H1 (cell line): ENCODE measurements around the gene NUP210. TPM values are rescaled to one million over a fixed set of nuclear protein-coding genes. Genes with fewer than 3 reads are reported as not detected.

Source experiments
- CTCF ChIA-PET: fragments of 300-600 bp; sonication (Branson Sonifier 250); formaldehyde crosslinking; loops from one replicate; lab custom pipeline; 2021; ENCODE audit not compliant: partially characterized antibody; lab: Charles Lee
- POLR2A ChIA-PET: fragments of 300-600 bp; sonication (Branson Sonifier 250); formaldehyde crosslinking; loops from one replicate; lab custom pipeline; 2021; ENCODE audit warnings: inconsistent platforms; ENCODE audit not compliant: partially characterized antibody; lab: Charles Lee
- DNase-seq, 2 experiments: peaks; one replicate each; pipeline versions ENCODE4 v3.0.0 to v3.0.0-alpha.2; 2010 to 2022; ENCODE audit warnings: low spot score in 2 of 2, low read depth in 1 of 2, mixed read lengths in 1 of 2
- FAIRE-seq: peaks from 2 replicates; lab custom pipeline; 2011; peaks lifted over from hg19 to GRCh38; lab: Jason Lieb, UNC
- H2AFZ ChIP-seq: 2 replicates; pipeline ENCODE4 v1.8.1; 2012; ENCODE audit warnings: low read length, inconsistent platforms
- H2AK5ac ChIP-seq: 2 replicates; pipeline ENCODE4 v1.6.1; 2013; ENCODE audit warnings: low read depth, low read length
- H2BK120ac ChIP-seq: replicated peaks from 2 replicates; pipeline ENCODE3; 2013; ENCODE audit warnings: low read depth, low read length, inconsistent platforms
- H2BK12ac ChIP-seq: 2 replicates; pipeline ENCODE4 v1.6.1; 2013; ENCODE audit warnings: low read depth, low read length
- H2BK15ac ChIP-seq: 2 replicates; pipeline ENCODE4 v1.6.1; 2013; ENCODE audit warnings: low read length
- H2BK20ac ChIP-seq: 2 replicates; pipeline ENCODE4 v1.6.1; 2013; ENCODE audit warnings: low read length
- H2BK5ac ChIP-seq: 2 replicates; pipeline ENCODE4 v1.6.1; 2013; ENCODE audit warnings: low read depth, low read length
- H3K14ac ChIP-seq: 2 replicates; pipeline ENCODE4 v1.6.1; 2013; ENCODE audit warnings: inconsistent platforms; ENCODE audit not compliant: insufficient read length
- H3K18ac ChIP-seq: 2 replicates; pipeline ENCODE4 v1.6.1; 2013; ENCODE audit warnings: low read length; ENCODE audit errors: extremely low read depth
- H3K23ac ChIP-seq: 2 replicates; pipeline ENCODE4 v1.6.1; 2013; ENCODE audit warnings: inconsistent platforms; ENCODE audit not compliant: insufficient read length
- H3K23me2 ChIP-seq: 2 replicates; pipeline ENCODE4 v1.6.1; 2013; ENCODE audit warnings: low read depth, low read length
- H3K27ac ChIP-seq: 2 replicates; pipeline ENCODE4 v1.6.1; 2011; ENCODE audit warnings: low read depth, low read length, inconsistent platforms
- H3K27me3 ChIP-seq, 4 experiments: replicated peaks in 1 of 4; 1 replicate in 1 of 4; 2 replicates in 3 of 4; pipeline versions ENCODE4 v1.6.1 to v1.8.1; 2011 to 2013; ENCODE audit warnings: low read length in 3 of 4, mild to moderate bottlenecking in 3 of 4, inconsistent platforms in 2 of 4, mixed read lengths in 2 of 4, moderate library complexity in 1 of 4; ENCODE audit not compliant: control insufficient read depth in 3 of 4, insufficient read depth in 3 of 4; ENCODE audit errors: extremely low read depth in 1 of 4
- H3K36me3 ChIP-seq, 4 experiments: 2 replicates each; pipeline versions ENCODE4 v1.6.1 to v1.8.1; 2011 to 2013; ENCODE audit warnings: mild to moderate bottlenecking in 4 of 4, low read length in 3 of 4, moderate library complexity in 2 of 4, control low read depth in 1 of 4, inconsistent platforms in 1 of 4; ENCODE audit not compliant: insufficient read depth in 4 of 4, control insufficient read depth in 2 of 4
- H3K4ac ChIP-seq: replicated peaks from 2 replicates; pipeline ENCODE3; 2013; ENCODE audit warnings: low read length, low read depth, mixed read lengths, inconsistent platforms; ENCODE audit not compliant: insufficient read length
- H3K4me1 ChIP-seq, 4 experiments: replicated peaks in 1 of 4; 1 replicate in 1 of 4; 2 replicates in 3 of 4; pipeline versions ENCODE4 v1.6.1 to v1.8.1; 2011 to 2013; ENCODE audit warnings: low read length in 3 of 4, inconsistent platforms in 2 of 4, mixed read lengths in 1 of 4; ENCODE audit not compliant: insufficient read depth in 4 of 4, control insufficient read depth in 3 of 4
- H3K4me2 ChIP-seq, 2 experiments: 2 replicates each; pipeline versions ENCODE4 v1.6.1 to v1.8.1; 2011 to 2013; ENCODE audit warnings: low read depth in 2 of 2, low read length in 2 of 2, control low read depth in 1 of 2, inconsistent platforms in 1 of 2, mild to moderate bottlenecking in 1 of 2; ENCODE audit not compliant: insufficient read depth in 1 of 2
- H3K4me3 ChIP-seq, 4 experiments: fragments of 200-600, 300-600 bp in 1 of 4; sonication (generic), shearing (Covaris generic), sonication (Bioruptor Twin) in 1 of 4; 2 replicates each; pipeline versions ENCODE4 v1.5.1 to v1.8.1; 2011 to 2016; ENCODE audit warnings: low read length in 4 of 4, low read depth in 3 of 4, control low read depth in 2 of 4, inconsistent platforms in 2 of 4, mild to moderate bottlenecking in 2 of 4, mixed read lengths in 1 of 4, moderate library complexity in 1 of 4; ENCODE audit not compliant: insufficient read depth in 2 of 4; ENCODE audit errors: extremely low read depth in 1 of 4
- H3K56ac ChIP-seq: replicated peaks from 2 replicates; pipeline ENCODE3; 2013; ENCODE audit warnings: low read depth, mild to moderate bottlenecking, mixed read lengths, low read length, inconsistent platforms; ENCODE audit not compliant: insufficient read length
- H3K79me1 ChIP-seq: 2 replicates; pipeline ENCODE4 v1.6.1; 2013; ENCODE audit warnings: low read depth, low read length, control low read depth
- H3K79me2 ChIP-seq, 2 experiments: 2 replicates each; pipeline versions ENCODE4 v1.6.1 to v1.8.1; 2012 to 2013; ENCODE audit warnings: low read length in 2 of 2, mild to moderate bottlenecking in 2 of 2, inconsistent platforms in 1 of 2; ENCODE audit not compliant: insufficient read depth in 2 of 2, control insufficient read depth in 1 of 2
- H3K9ac ChIP-seq, 4 experiments: replicated peaks in 1 of 4; 1 replicate in 1 of 4; 2 replicates in 3 of 4; pipeline versions ENCODE4 v1.6.1 to v1.8.1; 2011 to 2013; ENCODE audit warnings: low read depth in 3 of 4, low read length in 3 of 4, control low read depth in 2 of 4, mild to moderate bottlenecking in 2 of 4, moderate library complexity in 2 of 4, inconsistent platforms in 1 of 4; ENCODE audit errors: extremely low read depth in 1 of 4
- H3K9me3 ChIP-seq, 2 experiments: 2 replicates each; pipeline versions ENCODE4 v1.6.1 to v1.8.1; 2012 to 2013; ENCODE audit warnings: mild to moderate bottlenecking in 2 of 2, moderate library complexity in 2 of 2, control low read depth in 1 of 2, inconsistent platforms in 1 of 2, low read depth in 1 of 2, low read length in 1 of 2, mixed read lengths in 1 of 2; ENCODE audit not compliant: insufficient read depth in 2 of 2
- H4K20me1 ChIP-seq, 2 experiments: replicated peaks in 1 of 2; 2 replicates each; pipeline versions ENCODE3 to v1.8.1; 2011 to 2013; ENCODE audit warnings: inconsistent platforms in 2 of 2, low read length in 2 of 2, mild to moderate bottlenecking in 1 of 2; ENCODE audit not compliant: insufficient read depth in 2 of 2, control insufficient read depth in 1 of 2
- H4K5ac ChIP-seq: 2 replicates; pipeline ENCODE4 v1.6.1; 2013; ENCODE audit warnings: low read length, low read depth, mixed read lengths, inconsistent platforms; ENCODE audit not compliant: insufficient read length
- H4K8ac ChIP-seq: 2 replicates; pipeline ENCODE4 v1.8.0; 2013; ENCODE audit warnings: mild to moderate bottlenecking, moderate library complexity, low read length, inconsistent platforms; ENCODE audit not compliant: insufficient read depth; ENCODE audit errors: extremely low read depth
- H4K91ac ChIP-seq: replicated peaks from 2 replicates; pipeline ENCODE3; 2013; ENCODE audit warnings: low read length, mixed read lengths, inconsistent platforms; ENCODE audit not compliant: insufficient read length
- RXRA ChIP-seq: IDR thresholded peaks from 2 replicates; pipeline ENCODE4 v1.6.1; 2011; ENCODE audit warnings: low read depth, mild to moderate bottlenecking, low read length, moderate library complexity; ENCODE audit not compliant: insufficient read depth
- WGBS, 2 experiments: shearing (Covaris generic) in 1 of 2; methylation state at CpG; one replicate each; pipeline versions ENCODE4 v1.1.6 to v1.1.7; 2013 to 2015; ENCODE audit warnings: low lambda C conversion rate in 2 of 2, mixed read lengths in 2 of 2, inconsistent platforms in 1 of 2, low coverage in 1 of 2, missing lambda C conversion rate in 1 of 2; ENCODE audit not compliant: insufficient replicate concordance in 2 of 2, insufficient coverage in 1 of 2, insufficient read length in 1 of 2; ENCODE audit errors: extremely low coverage in 1 of 2, missing lambda C conversion rate in 1 of 2; 5-methylcytosine and 5-hydroxymethylcytosine counted together
- polyA plus RNA-seq, 7 experiments: library from polyadenylated mRNA; depleted of rRNA in 3 of 7; stranded (reverse) in 5 of 7; unstranded in 2 of 7; fragments of >200 nt in 5 of 7; fragments of 200-250 nt in 2 of 7; gene quantifications; 1 replicate in 5 of 7; 2 replicates in 1 of 7; 4 replicates in 1 of 7; pipeline versions ENCODE4 v1.2.1 to v1.2.3, GENCODE V29; 2011 to 2013; ENCODE audit warnings: missing spikeins in 2 of 7, mixed read lengths in 2 of 7
- total RNA-seq: library from RNA; stranded (reverse); fragmentation: NEBNext Ultra II Directional; extraction: Animal tissue kit (Norgen Biotek cat#: 25700); gene quantifications from 2 replicates; pipeline ENCODE4 v1.2.1, GENCODE V29; 2021

The NUP210 gene
- total and polyA plus RNA-seq, 2 of the 8 experiments (the other 6 are each of a cell fraction or from before 2014, with no cell fraction given): 51.0 to 53.7 TPM

- Histone ChIP-seq H4K91ac (no peak overlapping the region), H2AFZ (no peak overlapping the region), H4K8ac (no peak overlapping the region; the same call in 1 of the 2 replicates), H2BK5ac (no peak overlapping the region), H3K4ac (no peak overlapping the region), H3K27me3 (no peaks in the 10 kb centered on the region; a peak in 1 of 7 replicates), H3K27ac (no peak overlapping the region), H3K4me3 (no peak overlapping the region), H2BK15ac (0 out of 2 replicates have a peak overlapping the region, but pooled peaks have one; percentile 88), H3K18ac (no peak overlapping the region; the same call in 1 of the 2 replicates), H2BK120ac (no peak overlapping the region), H3K79me1 (no peaks in the 10 kb centered on the region), H3K23me2 (no peaks in the 10 kb centered on the region), H3K4me2 (no peak overlapping the region), H3K36me3 (no peaks in the 10 kb centered on the region), H3K23ac (no peak overlapping the region), H3K14ac (no peak overlapping the region), H4K20me1 (no peaks in the 10 kb centered on the region), H3K56ac (no peak overlapping the region), H2BK20ac (peak overlapping the region; percentile 48; the same call in 1 of the 2 replicates), H3K9me3 (no peaks in the 10 kb centered on the region), H3K9ac (no peak overlapping the region), H3K4me1 (peaks cover 0 to 15% (median 6%) of the 10 kb centered on the region in 4 experiments; a peak in 6 of 7 replicates), H3K79me2 (no peaks in the 10 kb centered on the region), H4K5ac (no peak overlapping the region), H2AK5ac (peak overlapping the region; percentile 83; the same call in 1 of the 2 replicates), H2BK12ac (peak overlapping the region; percentile 81)
- DNase-seq (no peak), FAIRE-seq (no peak)
- CTCF ChIA-PET: interaction anchor here (0.6 to 2.4 kb wide), 4 partner anchors 8 to 292 kb away, joined by 3 to 18 read pairs (median 4); no protein-coding TSS in a partner anchor
- POLR2A ChIA-PET: no interaction called here
- TF ChIP-seq RXRA: no peak
- WGBS, 2 experiments: 86% methylated on average over 7 of the region's 7 CpGs; no CpG with 5 or more reads in 1 of the 2 experiments
These were observed 120.5 kb downstream of the NUP210 start for GRCh38 chr3:13299531-13300155.
